Karpas-422 (cell line): ENCODE data around the gene SLC34A2. TPM values are rescaled to one million over a fixed set of nuclear protein-coding genes. Genes with fewer than 3 reads are reported as not detected.

ENCODE experiments used
- DNase-seq: peaks from one replicate; pipeline ENCODE4 v3.0.0-alpha.2; 2015
- H2AFZ ChIP-seq: fragments of 200-600 bp; sonication (generic); 2 replicates; pipeline ENCODE4 v1.6.1; 2014; ENCODE audit warnings: antibody characterized with exemption, low read length, mixed read lengths
- H3K27ac ChIP-seq: fragments of 200-600 bp; sonication (generic); 2 replicates; pipeline ENCODE4 v1.5.1; 2014; ENCODE audit warnings: mild to moderate bottlenecking, low read length, moderate library complexity
- H3K27me3 ChIP-seq: fragments of 200-600 bp; sonication (generic); 2 replicates; pipeline ENCODE4 v1.6.1; 2014; ENCODE audit warnings: low read length, mixed read lengths
- H3K36me3 ChIP-seq: fragments of 200-600 bp; sonication (generic); 2 replicates; pipeline ENCODE4 v1.6.1; 2014; ENCODE audit warnings: low read length, mixed read lengths; ENCODE audit not compliant: insufficient read depth
- H3K4me1 ChIP-seq: fragments of 200-600 bp; sonication (generic); 2 replicates; pipeline ENCODE4 v1.6.1; 2014; ENCODE audit warnings: mild to moderate bottlenecking, low read length, mixed read lengths
- H3K4me2 ChIP-seq: fragments of 200-600 bp; sonication (generic); 2 replicates; pipeline ENCODE4 v1.6.1; 2014; ENCODE audit warnings: low read length, low read depth, mild to moderate bottlenecking; ENCODE audit not compliant: poor library complexity, severe bottlenecking
- H3K4me3 ChIP-seq: fragments of 200-600 bp; sonication (generic); 2 replicates; pipeline ENCODE4 v1.5.1; 2014; ENCODE audit warnings: mild to moderate bottlenecking, antibody characterized with exemption, low read length, mixed read lengths
- H3K79me2 ChIP-seq: fragments of 200-600 bp; sonication (generic); 2 replicates; pipeline ENCODE4 v1.6.1; 2014; ENCODE audit warnings: mild to moderate bottlenecking, low read length, mixed read lengths
- H3K9ac ChIP-seq: fragments of 200-600 bp; sonication (generic); 2 replicates; pipeline ENCODE4 v1.6.0; 2014; ENCODE audit warnings: low read length
- H3K9me2 ChIP-seq: fragments of 200-600 bp; sonication (generic), shearing (Covaris generic); replicated peaks from 2 replicates; pipeline ENCODE4 v1.6.0; 2014; ENCODE audit warnings: mild to moderate bottlenecking, low read length, moderate library complexity; ENCODE audit not compliant: insufficient read depth
- H3K9me3 ChIP-seq: fragments of 300-700, 200-600 bp; sonication (generic); 2 replicates; pipeline ENCODE4 v1.6.1; 2014; ENCODE audit warnings: low read length, mixed read lengths
- H4K20me1 ChIP-seq: fragments of 200-600 bp; sonication (generic); 2 replicates; pipeline ENCODE4 v1.6.1; 2014; ENCODE audit warnings: mild to moderate bottlenecking, antibody characterized with exemption, low read length, low read depth; ENCODE audit not compliant: insufficient read depth
- total RNA-seq: library from RNA; depleted of rRNA; stranded (reverse); fragments of >200 nt; shearing (Covaris generic); gene quantifications from 2 replicates; pipeline ENCODE4 v1.2.3, GENCODE V29; 2014; ENCODE audit warnings: low replicate concordance

Gene SLC34A2
- total RNA-seq, 1 experiment from 2014 or later, result not detected

DNA sequence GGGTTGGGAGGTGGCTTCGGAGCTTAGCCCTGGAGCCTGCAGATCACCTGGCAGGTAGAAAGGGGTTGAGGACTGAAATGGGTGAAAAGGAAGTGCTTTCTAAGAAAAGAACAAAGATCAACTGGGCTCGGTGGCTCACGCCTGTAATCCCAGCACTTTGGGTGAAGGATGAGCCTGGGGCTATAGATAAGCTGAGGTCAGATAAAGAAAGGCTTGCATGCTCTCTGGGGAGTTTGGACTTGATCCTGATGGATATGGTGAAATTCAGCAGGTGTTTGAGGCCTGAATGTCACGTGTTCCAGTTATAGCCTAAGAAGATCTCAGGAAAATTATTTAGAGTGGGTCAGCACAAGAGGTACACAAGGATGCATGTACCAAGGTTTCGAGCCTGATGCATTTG is 40.8 kb downstream of the SLC34A2 start:
- Histone ChIP-seq H4K20me1 (no peaks in the 10 kb centered on the region), H3K4me3 (no peak overlapping the region)

DNA sequence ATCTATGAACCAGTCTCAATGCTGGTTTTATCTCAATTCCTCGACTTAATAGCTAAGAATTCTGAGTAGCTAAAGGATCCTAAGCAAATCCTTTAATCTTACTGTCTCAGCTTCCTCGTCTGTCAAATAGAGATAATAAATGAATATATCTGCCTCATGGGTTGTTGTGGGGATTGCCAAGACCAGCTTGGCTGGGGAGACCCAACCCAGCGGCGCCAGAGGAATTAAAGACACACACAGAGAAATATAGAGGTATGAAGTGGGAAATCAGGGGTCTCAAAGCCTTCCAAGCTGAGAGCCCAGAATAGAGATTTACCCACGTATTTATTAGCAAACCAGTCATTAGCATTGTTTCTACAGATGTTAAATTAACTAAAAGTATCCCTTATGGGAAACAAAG is 41.9 kb downstream of the SLC34A2 start:
- no peaks in the 10 kb centered on the region for H3K79me2 ChIP-seq

More for the DNA sequence above, 40.8 kb downstream of the SLC34A2 start:
- Histone ChIP-seq H3K9ac (no peak overlapping the region), H3K4me1 (no peaks in the 10 kb centered on the region), H3K27me3 (no peaks in the 10 kb centered on the region), H3K9me3 (no peaks in the 10 kb centered on the region), H3K36me3 (no peaks in the 10 kb centered on the region), H3K79me2 (no peaks in the 10 kb centered on the region), H3K27ac (no peak overlapping the region), H3K4me2 (no peak overlapping the region), H3K9me2 (no peaks in the 10 kb centered on the region), H2AFZ (no peak overlapping the region)
- DNase-seq, result no peak

DNA sequence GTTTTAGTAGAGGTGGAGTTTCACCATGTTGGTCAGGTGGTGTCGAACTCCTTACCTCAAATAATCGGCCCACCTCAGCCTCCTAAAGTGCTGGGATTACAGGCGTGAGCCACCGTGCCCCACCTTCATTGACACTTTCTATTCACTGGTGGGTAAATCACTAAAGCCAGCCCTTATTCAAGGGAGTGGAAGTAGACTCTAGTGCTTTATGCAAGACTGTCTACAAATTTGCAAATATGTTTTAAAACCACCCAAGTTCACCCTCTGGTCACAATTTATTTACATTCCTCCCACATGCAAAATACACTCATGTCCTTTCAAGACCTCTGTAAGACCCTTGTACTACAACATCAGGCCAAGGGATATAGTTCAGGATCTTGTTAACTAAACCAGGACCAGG is 45.0 kb downstream of the SLC34A2 start:
- Histone ChIP-seq H3K9me3 (no peaks in the 10 kb centered on the region), H3K79me2 (no peaks in the 10 kb centered on the region), H3K9me2 (no peaks in the 10 kb centered on the region), H3K4me3 (no peak overlapping the region), H3K4me1 (peaks cover 4% of the 10 kb centered on the region), H3K36me3 (no peaks in the 10 kb centered on the region), H3K27ac (no peak overlapping the region), H2AFZ (no peak overlapping the region), H3K4me2 (no peak overlapping the region), H4K20me1 (no peaks in the 10 kb centered on the region), H3K9ac (no peak overlapping the region), H3K27me3 (no peaks in the 10 kb centered on the region)
- no peak for DNase-seq

More for the DNA sequence above, 41.9 kb downstream of the SLC34A2 start:
- no peaks in the 10 kb centered on the region for H3K36me3 ChIP-seq
- H3K9ac ChIP-seq, result no peak overlapping the region
- no peak for DNase-seq
- H3K27me3 ChIP-seq, result no peaks in the 10 kb centered on the region
- no peak overlapping the region for H2AFZ ChIP-seq
- no peak overlapping the region for H3K4me2 ChIP-seq
- no peaks in the 10 kb centered on the region for H3K9me2 ChIP-seq
- no peaks in the 10 kb centered on the region for H3K9me3 ChIP-seq
- no peaks in the 10 kb centered on the region for H4K20me1 ChIP-seq
- no peaks in the 10 kb centered on the region for H3K4me1 ChIP-seq
- H3K27ac ChIP-seq, result no peak overlapping the region
- no peak overlapping the region for H3K4me3 ChIP-seq

- Histone ChIP-seq H3K4me3 (no peak overlapping the region), H3K4me1 (peaks cover 4% of the 10 kb centered on the region), H3K36me3 (no peaks in the 10 kb centered on the region), H3K9me2 (no peaks in the 10 kb centered on the region), H3K9ac (no peak overlapping the region), H3K4me2 (no peak overlapping the region), H4K20me1 (no peaks in the 10 kb centered on the region), H3K9me3 (no peaks in the 10 kb centered on the region), H3K27me3 (no peaks in the 10 kb centered on the region), H3K79me2 (no peaks in the 10 kb centered on the region), H2AFZ (no peak overlapping the region), H3K27ac (no peak overlapping the region)
- DNase-seq, result no peak
Measured at GRCh38 chr4:25702848-25703247, 47.2 kb downstream of the SLC34A2 start.

- Histone ChIP-seq H3K4me1 (peaks cover 4% of the 10 kb centered on the region), H3K27me3 (no peaks in the 10 kb centered on the region), H3K79me2 (no peaks in the 10 kb centered on the region), H3K9ac (no peak overlapping the region), H3K36me3 (no peaks in the 10 kb centered on the region), H3K4me2 (no peak overlapping the region), H3K9me2 (no peaks in the 10 kb centered on the region), H3K9me3 (no peaks in the 10 kb centered on the region), H3K27ac (no peak overlapping the region), H4K20me1 (no peaks in the 10 kb centered on the region), H3K4me3 (no peak overlapping the region), H2AFZ (no peak overlapping the region)
- DNase-seq, result no peak
Measured at GRCh38 chr4:25703731-25704388, 48.2 kb downstream of the SLC34A2 start.

DNA sequence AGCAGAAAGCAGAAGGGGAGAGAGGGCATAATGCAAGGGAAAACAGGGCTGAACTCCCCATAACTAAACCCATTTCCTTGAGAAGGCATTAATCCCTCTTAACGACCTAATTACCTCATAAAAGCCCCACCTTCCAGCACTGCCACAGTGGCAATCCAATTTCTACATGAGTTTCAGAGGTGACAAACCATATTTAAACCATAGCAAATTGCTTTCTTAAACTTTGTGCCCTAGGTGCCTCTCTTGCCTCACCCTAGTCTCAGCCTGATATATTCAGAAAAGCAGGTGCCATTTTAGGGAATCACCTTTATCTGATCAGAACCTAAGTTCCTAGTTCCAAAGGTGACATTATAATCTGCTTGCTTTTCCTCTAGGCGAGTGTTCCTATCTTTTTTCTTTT is 48.9 kb downstream of the SLC34A2 start:
- Histone ChIP-seq H3K9me2 (no peaks in the 10 kb centered on the region), H3K79me2 (no peaks in the 10 kb centered on the region), H3K9me3 (no peaks in the 10 kb centered on the region), H2AFZ (no peak overlapping the region), H3K4me2 (no peak overlapping the region), H3K4me3 (no peak overlapping the region), H3K4me1 (peaks cover 4% of the 10 kb centered on the region), H3K27ac (no peak overlapping the region), H4K20me1 (no peaks in the 10 kb centered on the region), H3K27me3 (no peaks in the 10 kb centered on the region), H3K36me3 (no peaks in the 10 kb centered on the region), H3K9ac (no peak overlapping the region)
- no peak for DNase-seq

- no peaks in the 10 kb centered on the region for H3K9me3 ChIP-seq
- H3K9ac ChIP-seq, result no peak overlapping the region
- no peak overlapping the region for H3K27ac ChIP-seq
- peaks cover 5% of the 10 kb centered on the region for H3K4me1 ChIP-seq
- H3K9me2 ChIP-seq, result no peaks in the 10 kb centered on the region
- no peaks in the 10 kb centered on the region for H4K20me1 ChIP-seq
- no peaks in the 10 kb centered on the region for H3K36me3 ChIP-seq
- no peaks in the 10 kb centered on the region for H3K27me3 ChIP-seq
- H3K4me3 ChIP-seq, result no peak overlapping the region
- H2AFZ ChIP-seq, result no peak overlapping the region
- no peak overlapping the region for H3K4me2 ChIP-seq
- H3K79me2 ChIP-seq, result no peaks in the 10 kb centered on the region
- no peak for DNase-seq
Measured at GRCh38 chr4:25710637-25711036, 55.0 kb downstream of the SLC34A2 start.

DNA sequence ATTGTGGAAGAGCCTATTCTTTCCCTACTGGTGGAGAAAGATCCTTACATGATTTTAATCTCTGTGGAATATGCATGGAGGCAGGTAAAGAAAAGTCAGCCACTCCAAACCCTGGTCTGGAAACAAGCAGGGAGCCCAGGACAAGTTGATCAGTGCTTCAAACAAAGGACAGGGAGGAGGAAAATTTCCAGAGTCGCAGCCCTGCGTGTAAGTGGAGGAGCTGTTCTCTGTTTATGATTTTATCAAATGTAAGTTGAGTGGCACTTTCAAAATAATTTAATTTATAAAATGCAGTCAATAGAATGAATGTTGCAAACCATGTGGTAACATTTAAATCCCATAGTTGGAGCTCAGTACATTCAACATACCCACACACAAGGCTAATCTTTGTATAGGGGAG is 57.0 kb downstream of the SLC34A2 start:
- no peak overlapping the region for H3K4me2 ChIP-seq
- no peaks in the 10 kb centered on the region for H3K79me2 ChIP-seq
- no peak for DNase-seq
- no peak overlapping the region for H2AFZ ChIP-seq
- H3K4me3 ChIP-seq, result no peak overlapping the region
- H3K9me2 ChIP-seq, result no peaks in the 10 kb centered on the region
- H3K9ac ChIP-seq, result no peak overlapping the region
- H4K20me1 ChIP-seq, result no peaks in the 10 kb centered on the region
- no peaks in the 10 kb centered on the region for H3K9me3 ChIP-seq
- H3K4me1 ChIP-seq, result peaks cover 9% of the 10 kb centered on the region
- no peaks in the 10 kb centered on the region for H3K27me3 ChIP-seq
- no peaks in the 10 kb centered on the region for H3K36me3 ChIP-seq
- H3K27ac ChIP-seq, result no peak overlapping the region
